HUES48 (cell line): ENCODE data around the gene AGO4.

ENCODE experiments used
- H3K27ac ChIP-seq: one replicate; pipeline ENCODE4 v1.7.0; 2013; ENCODE audit warnings: low read depth, low read length, inconsistent platforms
- H3K27me3 ChIP-seq: 2 replicates; pipeline ENCODE4 v1.6.1; 2013; ENCODE audit warnings: mild to moderate bottlenecking, low read length; ENCODE audit not compliant: control insufficient read depth, insufficient read depth
- H3K36me3 ChIP-seq: 2 replicates; pipeline ENCODE4 v1.6.1; 2013; ENCODE audit warnings: low read length; ENCODE audit not compliant: control insufficient read depth, insufficient read depth
- H3K4me1 ChIP-seq: 2 replicates; pipeline ENCODE4 v1.6.1; 2013; ENCODE audit warnings: mild to moderate bottlenecking, low read length; ENCODE audit not compliant: control insufficient read depth, insufficient read depth
- H3K4me3 ChIP-seq: 2 replicates; pipeline ENCODE4 v1.5.1; 2013; ENCODE audit warnings: mild to moderate bottlenecking, low read depth, low read length
- H3K9ac ChIP-seq: 2 replicates; pipeline ENCODE4 v1.6.1; 2013; ENCODE audit warnings: mild to moderate bottlenecking, low read depth, low read length, moderate library complexity
- H3K9me3 ChIP-seq: 2 replicates; pipeline ENCODE4 v1.6.1; 2013; ENCODE audit warnings: low read length; ENCODE audit not compliant: control insufficient read depth, insufficient read depth

Gene AGO4

GRCh38 chr1:35902671-35903070 is 94.9 kb downstream of the AGO4 start:
- H3K9ac ChIP-seq = no peak overlapping the region
- no peaks in the 10 kb centered on the region for H3K9me3 ChIP-seq
- peaks cover 83% of the 10 kb centered on the region for H3K36me3 ChIP-seq
- H3K4me1 ChIP-seq = no peaks in the 10 kb centered on the region
- H3K27me3 ChIP-seq = no peaks in the 10 kb centered on the region
- H3K27ac ChIP-seq = no peak overlapping the region
- H3K4me3 ChIP-seq = no peak overlapping the region
